HG03103 (cell line): ENCODE data around the gene TMEM270.
"Not testable (repeated sequence)": the region's sequence is repeated elsewhere in the genome, so short reads cannot be mapped to it uniquely, and the experiment has no call there.

ENCODE experiments used
- ATAC-seq: cut with Tn5 transposase; IDR thresholded peaks from one replicate; pipeline ENCODE4 v1.9.1; 2021; ENCODE audit warnings: low read depth; ENCODE audit not compliant: unreplicated experiment

TMEM270 gene

DNA sequence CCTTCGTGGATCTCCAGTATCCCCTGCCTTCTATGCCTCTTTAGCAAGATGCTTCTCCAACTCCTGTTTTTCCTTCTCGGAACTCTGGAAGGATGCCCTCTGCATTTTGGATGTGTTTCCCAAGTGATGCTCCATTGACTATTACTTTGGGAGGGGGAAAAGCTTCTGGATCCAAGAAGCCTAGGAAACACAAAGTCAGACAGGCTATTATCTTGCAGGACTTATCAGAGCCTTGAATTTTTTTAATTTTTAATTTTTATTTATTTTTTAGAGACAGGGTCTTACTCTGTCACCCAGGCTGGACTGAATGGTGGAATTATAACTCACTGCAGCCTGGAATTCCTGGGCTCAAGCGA, 21.1 kb downstream of the TMEM270 start:
- ATAC-seq = no peak

DNA sequence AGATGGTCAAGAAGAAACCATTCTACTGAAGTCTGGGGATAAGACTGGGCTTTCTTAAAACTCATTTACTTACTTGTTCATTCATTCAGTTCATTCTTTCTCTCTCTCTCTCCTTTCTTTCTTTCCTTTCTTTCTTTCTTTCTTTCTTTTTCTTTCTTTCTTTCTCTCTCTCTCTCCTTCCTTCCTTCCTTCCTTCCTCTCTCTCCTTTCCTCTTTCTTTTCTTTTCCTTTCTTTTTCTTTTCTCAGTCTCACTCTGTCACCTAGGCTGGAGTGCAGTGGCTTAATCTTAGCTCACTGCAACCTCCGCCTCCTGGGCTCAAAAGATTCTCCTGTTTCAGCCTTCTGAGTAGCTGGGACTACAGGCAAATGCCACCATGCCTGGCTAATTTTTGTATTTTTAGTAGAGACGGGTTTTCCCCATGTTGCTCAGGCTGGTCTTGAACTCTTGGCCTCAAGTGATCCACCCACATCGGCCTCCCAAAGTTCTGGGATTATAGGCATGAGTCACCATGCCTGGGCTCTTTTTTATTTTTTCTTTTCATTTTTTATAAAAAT, 24.0 kb downstream of the TMEM270 start:
- ATAC-seq = not testable (repeated sequence)

- ATAC-seq = no peak
These were observed 24.5 kb downstream of the TMEM270 start for GRCh38 chr7:73885433-73885974.

- ATAC-seq = no peak
These were observed 25.2 kb downstream of the TMEM270 start for GRCh38 chr7:73885975-73886798.

DNA sequence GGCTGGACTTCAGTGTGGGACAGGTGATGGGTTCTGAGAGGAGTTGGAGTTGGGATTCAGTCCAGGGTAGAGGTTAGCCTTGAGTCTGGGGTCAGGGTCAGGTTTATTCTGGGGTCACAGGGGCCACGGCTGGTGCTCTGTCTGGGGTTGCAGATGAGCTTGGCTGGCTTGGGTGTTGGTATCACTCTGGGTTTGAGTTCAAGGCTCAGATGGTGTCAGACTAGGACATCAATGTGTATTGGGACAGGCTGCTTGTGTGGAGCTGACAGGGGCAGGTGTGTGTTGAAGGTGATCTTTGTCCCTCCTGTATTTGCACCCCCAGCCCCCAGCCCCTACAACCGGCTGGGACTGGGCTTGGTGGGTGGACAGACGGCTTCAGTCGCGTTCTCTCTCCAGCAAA, 26.8 kb downstream of the TMEM270 start:
- ATAC-seq = no peak

- ATAC-seq = no peak
These were observed 28.0 kb downstream of the TMEM270 start for GRCh38 chr7:73888959-73889358.

DNA sequence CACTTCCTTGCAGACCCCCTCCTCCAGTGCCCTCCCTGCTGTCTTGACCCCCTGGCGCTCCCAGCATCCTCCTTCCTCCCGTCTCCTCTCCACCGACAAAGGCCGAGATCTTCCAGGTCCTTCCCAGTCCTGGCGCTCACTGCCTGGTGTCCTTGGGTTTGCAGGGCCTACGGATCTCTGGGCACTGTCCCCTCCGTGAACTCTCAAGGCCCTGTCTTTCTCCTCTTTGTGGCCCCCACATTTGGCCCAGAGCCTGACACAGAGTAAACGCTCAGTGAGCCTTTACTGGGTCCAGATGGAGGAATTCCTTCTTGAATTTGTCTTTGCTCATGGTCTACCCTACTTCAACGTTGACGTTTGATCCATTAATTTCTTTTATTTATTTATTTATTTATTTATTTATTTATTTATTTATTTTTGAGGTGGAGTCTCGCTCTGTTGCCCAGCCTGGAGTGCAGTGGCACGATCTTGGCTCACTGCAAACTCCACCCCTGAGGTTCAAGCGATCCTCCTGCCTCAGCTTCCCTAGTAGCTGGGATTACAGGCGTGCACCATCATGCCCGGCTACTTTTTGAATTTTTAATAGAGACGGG, 29.7 kb downstream of the TMEM270 start:
- ATAC-seq = no peak

DNA sequence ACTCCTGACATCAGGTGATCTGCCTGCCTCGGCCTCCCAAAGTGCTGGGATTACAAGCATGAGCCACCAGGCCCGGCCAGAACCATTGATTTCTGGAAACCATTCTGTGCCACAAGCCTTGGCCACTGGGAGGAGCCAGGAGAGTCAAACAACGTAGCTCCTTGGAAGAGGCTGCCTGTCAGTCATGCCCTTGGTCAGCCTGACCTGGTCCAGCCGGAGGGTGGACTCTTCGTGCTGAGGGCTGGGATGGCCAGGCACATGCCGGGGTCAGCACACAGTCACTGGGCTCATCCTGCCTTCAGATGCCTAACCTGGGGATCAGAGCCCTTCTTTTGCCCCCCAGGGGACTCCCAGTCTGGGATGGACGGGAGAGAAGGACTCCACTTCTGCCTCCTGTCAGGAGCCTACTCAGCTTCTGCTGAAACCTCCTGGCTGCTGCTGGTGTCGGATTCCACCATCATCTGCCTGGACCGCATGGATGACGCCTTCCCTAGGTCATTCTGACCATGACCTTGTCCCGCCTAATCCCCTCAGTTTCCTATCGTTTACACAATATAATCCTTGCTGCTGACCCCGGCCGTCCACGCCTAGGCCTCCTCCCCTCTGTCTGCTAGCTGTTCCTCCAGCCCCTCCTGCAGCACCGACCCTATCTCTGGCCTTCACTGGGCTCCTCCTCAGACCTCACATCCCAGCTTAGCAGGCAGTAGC, 30.4 kb downstream of the TMEM270 start:
- no peak for ATAC-seq

DNA sequence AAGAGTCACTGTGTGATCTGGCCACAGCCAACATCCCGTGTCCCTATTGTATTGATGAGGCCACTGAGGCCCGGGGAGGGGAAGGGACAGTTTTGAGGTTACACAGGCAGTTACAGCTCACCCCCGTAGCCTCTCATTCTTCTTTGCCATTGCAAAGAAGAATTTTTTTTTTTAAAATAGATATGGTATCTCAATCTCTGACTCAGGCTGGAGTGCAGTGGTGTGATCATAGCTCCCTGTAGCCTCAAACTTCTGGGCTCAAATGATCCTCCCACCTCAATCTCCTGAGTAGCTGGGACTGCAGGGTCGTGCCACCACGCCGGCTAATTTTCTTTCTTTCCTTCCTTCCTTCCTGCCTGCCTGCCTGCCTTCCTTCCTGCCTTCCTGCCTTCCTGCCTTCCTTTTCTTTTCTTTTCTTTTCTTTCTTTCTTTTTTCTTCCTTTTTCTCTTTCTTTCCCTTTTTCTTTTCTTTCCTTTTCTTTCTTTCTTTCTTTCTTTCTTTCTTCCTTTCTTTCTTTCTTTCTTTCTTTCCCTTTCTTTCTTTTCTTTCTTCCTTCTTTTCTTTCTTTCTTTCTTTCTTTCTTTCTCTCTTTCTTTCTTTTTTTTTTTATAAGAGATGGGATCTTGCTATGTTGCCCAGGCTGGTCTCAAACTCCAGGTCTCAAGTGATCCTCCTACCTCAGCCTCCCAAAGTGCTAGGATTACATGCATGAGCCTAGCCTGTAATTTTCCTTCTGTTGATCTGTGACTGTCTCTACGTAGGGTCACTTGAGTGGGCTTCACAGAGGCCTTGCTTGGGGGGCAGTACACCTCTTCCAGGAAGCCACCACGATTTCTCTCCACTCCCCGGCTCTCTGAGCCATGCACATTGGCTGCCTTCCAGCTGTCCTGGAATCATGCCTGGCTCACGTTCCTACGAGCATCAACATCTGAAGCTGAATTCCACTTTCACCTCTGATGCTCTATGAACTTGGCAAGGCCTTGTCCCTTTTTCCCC, 31.3 kb downstream of the TMEM270 start:
- no peak for ATAC-seq

DNA sequence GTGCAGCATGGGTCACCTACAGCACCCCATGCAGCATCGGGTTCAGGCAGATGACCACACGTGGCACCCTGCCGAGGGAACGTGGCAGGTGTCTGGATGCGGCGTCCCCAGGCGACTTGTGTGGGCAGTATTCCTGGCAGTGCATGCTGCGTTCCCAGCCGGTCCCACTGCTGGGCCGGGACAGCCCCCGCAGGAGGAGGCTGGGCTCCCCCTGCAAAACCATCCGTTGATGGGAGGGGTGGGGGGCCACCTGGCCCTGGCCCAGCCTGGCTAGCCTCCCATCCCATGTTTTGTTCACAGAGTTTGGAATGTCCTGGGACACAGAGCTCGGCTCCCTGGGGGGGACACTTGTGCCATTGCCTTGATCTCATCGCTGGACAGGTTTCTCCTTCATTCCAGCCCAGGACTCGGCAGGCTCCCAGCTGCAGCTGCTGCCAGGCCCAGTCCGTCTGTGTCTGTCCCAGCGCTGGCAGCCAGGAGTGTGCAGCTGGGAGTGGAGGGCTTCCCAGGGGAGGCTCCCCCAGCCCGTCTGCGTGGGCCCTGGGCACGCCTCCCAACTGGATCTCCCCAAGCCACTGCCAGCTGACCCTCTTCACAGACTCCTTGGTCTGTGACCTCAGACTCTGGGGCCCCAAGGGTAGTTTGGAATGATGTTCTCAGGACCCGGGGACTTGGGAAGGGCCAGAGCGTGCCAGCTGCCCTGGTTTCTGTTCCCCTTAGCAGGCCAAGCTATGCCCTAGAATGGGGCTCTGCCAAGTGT, 32.6 kb downstream of the TMEM270 start:
- ATAC-seq = no peak

DNA sequence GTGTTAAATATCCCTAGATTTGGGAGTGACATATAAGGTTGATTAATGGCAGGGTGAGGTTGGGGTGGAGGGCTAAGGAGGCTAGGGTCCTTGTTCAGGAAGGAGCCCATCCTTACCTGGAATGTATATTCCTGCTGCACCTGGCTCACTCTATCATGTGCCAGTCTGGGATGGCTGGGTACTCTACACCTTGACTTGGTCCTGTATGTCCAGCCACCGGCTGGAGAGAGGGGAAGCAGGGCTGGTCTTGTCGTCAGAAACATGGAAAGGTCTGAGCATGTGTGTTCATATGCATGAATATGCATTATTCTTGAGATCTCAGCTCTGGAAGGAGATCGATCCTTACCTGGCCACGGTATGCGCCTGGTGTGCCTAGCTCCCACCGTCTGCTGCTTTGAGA, 33.2 kb downstream of the TMEM270 start:
- ATAC-seq = no peak

DNA sequence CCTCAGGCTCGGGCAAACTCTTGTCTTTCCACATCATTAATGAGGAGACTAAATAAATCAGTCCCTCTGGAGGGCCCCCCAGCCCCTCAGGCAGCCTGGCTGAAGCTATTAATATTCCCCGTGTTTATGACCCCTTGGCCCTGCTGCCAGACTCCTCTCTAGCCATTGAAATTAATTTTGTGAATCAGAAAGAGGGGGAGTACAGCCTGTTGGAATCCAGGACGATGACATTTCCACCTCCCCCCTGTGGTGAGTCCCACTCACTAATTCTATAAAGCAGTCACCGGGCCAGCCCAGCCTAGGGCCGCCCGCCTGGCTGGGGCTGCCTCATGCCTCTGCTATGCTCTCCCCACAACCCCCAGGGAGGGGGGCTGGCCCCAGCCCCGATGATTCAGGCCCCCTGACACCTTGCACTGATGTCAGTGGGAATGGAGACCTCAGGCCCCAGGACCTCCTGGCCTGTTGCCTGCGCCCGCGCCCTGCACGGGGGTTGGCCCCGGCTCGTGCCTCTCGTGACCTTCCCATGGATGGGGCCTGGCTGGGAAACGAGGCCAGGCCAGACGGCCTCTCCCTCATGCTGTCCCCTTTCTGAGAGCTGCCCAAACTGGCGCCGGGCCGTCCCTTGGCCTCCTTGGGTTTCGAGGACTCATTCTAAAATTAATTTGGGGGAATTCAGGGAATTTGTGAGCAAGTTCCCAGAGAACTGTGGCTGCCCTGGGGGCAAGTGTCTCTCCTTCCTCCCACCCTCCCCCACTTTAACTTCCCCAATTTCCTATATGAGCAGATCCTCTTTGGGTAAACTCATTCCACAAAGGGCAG, 34.0 kb downstream of the TMEM270 start:
- ATAC-seq = no peak

DNA sequence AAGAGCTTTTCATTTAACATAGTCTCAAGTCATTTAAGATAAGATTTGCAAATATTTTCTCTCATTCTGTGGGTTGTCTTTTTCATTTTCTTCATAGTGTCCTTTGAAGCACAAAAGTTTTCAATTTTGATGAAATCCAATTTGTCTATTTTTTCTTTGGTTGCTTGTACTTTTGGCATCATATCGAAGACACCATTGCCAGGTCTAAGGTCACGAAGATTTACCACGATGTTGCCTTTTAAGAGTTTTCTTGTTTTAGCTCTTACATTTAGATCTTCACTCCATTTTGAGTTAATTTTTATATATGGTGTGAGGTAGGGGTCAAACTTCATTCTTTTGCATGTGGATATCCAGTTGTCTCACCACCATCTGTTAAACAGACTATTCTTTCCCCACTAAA, 34.7 kb downstream of the TMEM270 start:
- ATAC-seq = no peak

- no peak for ATAC-seq
These were observed 35.5 kb downstream of the TMEM270 start for GRCh38 chr7:73896454-73896853.

- ATAC-seq = no peak
These were observed 38.8 kb downstream of the TMEM270 start for GRCh38 chr7:73899731-73900142.

GRCh38 chr7:73900286-73900685, 39.3 kb downstream of the TMEM270 start:
- ATAC-seq = no peak

GRCh38 chr7:73901231-73901822, 40.4 kb downstream of the TMEM270 start:
- ATAC-seq = no peak
